ENCODE results near the gene TPT1.

TPT1 gene

GRCh38 chr13:45370922-45371406 lies 30.0 kb upstream of the TPT1 start:
- H3K4me3 ChIP-seq (ENCODE audit: low read depth, low read length) = no peak overlapping the region
- TF ChIP-seq, protein P1, sequence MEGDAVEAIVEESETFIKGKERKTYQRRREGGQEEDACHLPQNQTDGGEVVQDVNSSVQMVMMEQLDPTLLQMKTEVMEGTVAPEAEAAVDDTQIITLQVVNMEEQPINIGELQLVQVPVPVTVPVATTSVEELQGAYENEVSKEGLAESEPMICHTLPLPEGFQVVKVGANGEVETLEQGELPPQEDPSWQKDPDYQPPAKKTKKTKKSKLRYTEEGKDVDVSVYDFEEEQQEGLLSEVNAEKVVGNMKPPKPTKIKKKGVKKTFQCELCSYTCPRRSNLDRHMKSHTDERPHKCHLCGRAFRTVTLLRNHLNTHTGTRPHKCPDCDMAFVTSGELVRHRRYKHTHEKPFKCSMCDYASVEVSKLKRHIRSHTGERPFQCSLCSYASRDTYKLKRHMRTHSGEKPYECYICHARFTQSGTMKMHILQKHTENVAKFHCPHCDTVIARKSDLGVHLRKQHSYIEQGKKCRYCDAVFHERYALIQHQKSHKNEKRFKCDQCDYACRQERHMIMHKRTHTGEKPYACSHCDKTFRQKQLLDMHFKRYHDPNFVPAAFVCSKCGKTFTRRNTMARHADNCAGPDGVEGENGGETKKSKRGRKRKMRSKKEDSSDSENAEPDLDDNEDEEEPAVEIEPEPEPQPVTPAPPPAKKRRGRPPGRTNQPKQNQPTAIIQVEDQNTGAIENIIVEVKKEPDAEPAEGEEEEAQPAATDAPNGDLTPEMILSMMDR (conservative IDR thresholded peaks at IDR 0.05; ENCODE audit: low read depth, low read length) = peak; percentile 95
- DNase-seq (ENCODE audit: low read depth) = peak; percentile 82

- TF ChIP-seq, protein P1 (conservative IDR thresholded peaks at IDR 0.05; ENCODE audit: low read depth, low read length) = no peak
Measured at GRCh38 chr13:45369116-45369515, 28.1 kb upstream of the TPT1 start.

GRCh38 chr13:45368571-45368970 lies 27.6 kb upstream of the TPT1 start:
- TF ChIP-seq, protein P1 (conservative IDR thresholded peaks at IDR 0.05; ENCODE audit: low read depth, low read length) = no peak
- no peak overlapping the region for H3K4me3 ChIP-seq (ENCODE audit: low read depth, low read length)

More at GRCh38 chr13:45369116-45369515, 28.1 kb upstream of the TPT1 start:
- no peak for DNase-seq (ENCODE audit: low read depth)
- H3K4me3 ChIP-seq (ENCODE audit: low read depth, low read length) = no peak overlapping the region

DNA sequence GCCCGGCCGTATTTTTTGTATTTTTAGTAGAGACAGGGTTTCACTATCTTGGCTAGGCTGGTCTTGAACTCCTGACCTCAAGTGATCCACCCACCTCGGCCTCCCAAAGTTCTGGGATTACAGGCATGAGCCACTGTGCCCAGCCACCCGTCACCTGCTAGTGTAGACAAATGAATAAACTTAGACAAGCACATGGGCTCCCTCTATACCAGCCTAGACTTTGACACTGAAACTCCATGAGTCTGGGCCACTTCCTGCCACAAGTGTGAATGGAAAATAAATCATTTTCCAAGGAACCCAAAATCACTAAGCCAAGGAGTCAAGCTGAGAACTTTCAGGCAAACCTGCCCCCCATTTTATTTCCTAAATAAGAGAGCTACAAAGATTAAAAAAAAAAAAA lies 27.0 kb upstream of the TPT1 start:
- no peak overlapping the region for H3K4me3 ChIP-seq (ENCODE audit: low read depth, low read length)
- no peak for DNase-seq (ENCODE audit: low read depth)
- TF ChIP-seq, protein P1 (conservative IDR thresholded peaks at IDR 0.05; ENCODE audit: low read depth, low read length) = no peak

More at GRCh38 chr13:45368571-45368970, 27.6 kb upstream of the TPT1 start:
- no peak for DNase-seq (ENCODE audit: low read depth)

- H3K4me3 ChIP-seq (ENCODE audit: low read depth, low read length) = no peak overlapping the region
- DNase-seq (ENCODE audit: low read depth) = peak; percentile 80
- TF ChIP-seq, protein P1 (conservative IDR thresholded peaks at IDR 0.05; ENCODE audit: low read depth, low read length) = no peak
Measured at GRCh38 chr13:45367358-45367757, 26.4 kb upstream of the TPT1 start.

DNA sequence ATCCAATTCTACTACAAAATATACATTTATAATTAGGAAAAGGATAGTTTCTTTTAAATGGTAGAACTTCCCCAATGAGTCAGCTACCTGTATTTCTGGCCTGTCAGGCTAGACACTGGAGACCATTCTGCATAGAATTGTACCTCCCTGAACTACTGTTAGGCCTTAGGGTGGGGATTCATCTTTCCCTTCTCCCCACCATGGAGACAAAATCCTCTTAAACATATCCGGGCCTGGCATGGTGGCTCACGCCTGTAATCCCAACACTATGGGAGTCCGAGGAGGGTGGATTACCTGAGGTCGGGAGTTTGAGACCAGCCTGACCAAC lies 24.5 kb upstream of the TPT1 start:
- DNase-seq (ENCODE audit: low read depth) = no peak
- TF ChIP-seq, protein P1 (conservative IDR thresholded peaks at IDR 0.05; ENCODE audit: low read depth, low read length) = no peak
- no peak overlapping the region for H3K4me3 ChIP-seq (ENCODE audit: low read depth, low read length)

GRCh38 chr13:45364876-45365557 lies 24.0 kb upstream of the TPT1 start:
- TF ChIP-seq, protein P1 (conservative IDR thresholded peaks at IDR 0.05; ENCODE audit: low read depth, low read length) = no peak
- DNase-seq (ENCODE audit: low read depth) = no peak
- H3K4me3 ChIP-seq (ENCODE audit: low read depth, low read length) = no peak overlapping the region
